CD4-positive, alpha-beta T cell treated with Interleukin-10 for 1 hour (primary cell): Measurements from ENCODE around the gene MYLK3.

Experiments used
- DNase-seq: peaks from one replicate; pipeline ENCODE4 v3.0.0-alpha.2; 2020

MYLK3 gene

DNA sequence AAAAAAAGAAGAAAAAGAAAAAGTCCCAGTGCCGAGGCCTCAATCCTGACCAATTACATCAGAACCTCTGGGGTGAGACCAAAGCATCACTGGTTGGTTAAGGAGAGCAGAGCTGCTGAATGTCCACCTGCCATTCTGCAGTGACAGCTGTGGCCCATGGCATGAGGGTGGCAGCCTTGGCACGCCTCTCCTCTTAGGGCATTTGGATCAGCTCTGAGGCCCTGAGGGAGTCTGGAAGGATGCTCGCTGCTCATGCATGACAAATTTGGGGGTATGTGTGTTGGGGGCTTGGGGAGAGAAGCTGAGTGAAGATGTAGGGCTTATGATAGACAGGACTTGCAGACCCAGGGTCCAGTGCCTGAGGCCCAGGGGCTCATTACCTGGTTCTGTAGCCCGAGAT, 26.3 kb downstream of the MYLK3 start:
- no peak for DNase-seq

DNA sequence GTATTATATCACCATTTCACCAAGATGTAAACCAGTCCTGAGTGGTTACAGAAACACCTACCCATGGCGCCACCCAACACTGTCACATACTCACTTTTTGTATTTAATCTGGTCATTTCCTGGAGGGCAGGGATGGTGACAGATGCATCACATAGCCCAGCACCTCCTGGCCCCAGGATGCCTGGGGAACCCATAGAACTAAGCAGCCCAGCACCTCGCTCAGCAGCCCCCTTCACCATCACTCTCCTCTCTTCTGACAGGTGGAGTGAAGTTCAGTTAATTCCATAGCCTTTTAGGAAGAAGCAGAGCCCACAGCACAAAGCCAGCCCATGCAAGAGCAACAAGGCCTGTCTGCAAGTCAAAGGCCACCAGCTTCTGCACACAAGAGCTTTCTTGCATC, 27.5 kb downstream of the MYLK3 start:
- DNase-seq, result no peak

DNA sequence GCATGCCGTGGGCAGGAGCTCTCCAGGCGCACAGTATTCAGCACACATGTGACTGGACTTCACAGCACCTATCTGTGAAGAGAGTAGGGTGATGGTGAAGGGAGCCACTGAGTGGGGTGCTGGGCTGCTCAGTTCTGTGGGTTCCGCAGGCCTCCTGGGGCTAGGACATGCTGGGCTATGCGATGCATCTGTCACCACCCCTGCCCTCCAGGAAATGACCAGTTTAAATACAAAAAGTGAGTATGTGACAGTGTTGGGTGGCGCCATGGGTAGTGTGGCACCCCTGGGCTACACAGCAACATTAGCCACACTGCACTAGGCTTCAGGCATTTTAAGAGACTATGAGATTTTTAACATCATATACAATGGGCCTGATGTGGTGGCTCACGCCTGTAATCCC, 28.6 kb downstream of the MYLK3 start:
- no peak for DNase-seq

DNA sequence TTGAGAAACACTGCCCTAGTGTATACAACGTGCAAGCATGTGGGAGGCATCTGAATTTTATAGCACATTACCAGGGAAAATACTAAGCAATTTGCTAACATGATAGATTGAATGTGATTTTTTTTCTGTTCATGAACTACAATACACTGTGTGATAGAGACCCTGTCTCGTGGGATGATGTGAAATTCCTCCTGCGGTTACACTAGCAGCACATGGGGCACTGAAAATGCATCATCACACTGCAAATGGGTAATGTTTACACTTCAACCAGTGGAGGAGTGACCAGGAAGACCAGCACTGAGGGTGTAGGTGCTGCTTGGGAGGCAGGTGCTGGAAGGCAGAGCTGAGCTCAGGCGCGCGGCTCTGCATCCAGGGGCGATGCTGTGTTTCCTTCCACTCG, 29.9 kb downstream of the MYLK3 start:
- no peak for DNase-seq

DNA sequence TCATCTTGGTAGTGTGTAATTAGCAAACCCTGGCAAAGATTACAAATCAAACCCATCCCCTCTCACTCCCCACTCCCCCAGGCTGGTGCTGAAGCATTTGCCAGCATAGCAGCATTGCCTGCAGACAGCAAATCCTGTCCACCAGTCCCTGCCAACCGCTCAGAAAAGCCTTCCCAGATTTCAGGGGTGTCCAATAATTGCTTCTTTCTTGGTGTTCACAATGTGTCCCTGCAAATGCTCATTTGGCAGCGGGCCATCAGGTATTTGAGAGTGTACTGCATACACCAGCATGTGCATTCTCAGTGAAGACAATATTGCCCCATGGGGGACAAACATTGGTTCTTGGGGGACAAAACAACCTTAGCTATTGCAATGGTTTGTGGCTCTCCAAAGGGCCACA, 30.5 kb downstream of the MYLK3 start:
- no peak for DNase-seq

DNA sequence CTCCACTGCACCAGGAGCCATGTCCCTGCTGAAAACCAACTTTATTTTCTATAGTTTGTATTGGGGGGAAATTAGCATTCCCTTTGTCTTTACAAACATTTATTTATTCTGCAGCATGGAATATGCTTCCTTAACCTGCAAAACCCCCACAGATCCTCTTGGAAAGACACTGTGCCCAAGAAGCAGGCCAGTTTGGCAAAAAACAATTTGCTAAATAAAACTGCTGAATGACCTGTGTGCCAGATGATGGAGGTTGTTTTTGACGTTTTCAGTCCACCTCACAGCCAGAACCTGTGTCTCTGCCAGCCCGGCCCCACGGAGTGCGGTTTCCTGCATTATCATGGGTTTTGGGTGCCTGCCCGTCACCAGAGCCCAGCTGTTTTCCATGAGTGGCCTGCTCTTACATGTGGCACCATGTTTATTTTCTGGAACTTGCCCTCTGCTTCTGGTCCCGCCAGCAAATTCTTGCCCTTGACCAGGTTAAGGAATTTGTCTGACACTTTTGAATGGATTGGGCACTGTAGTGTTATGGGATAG, 32.3 kb downstream of the MYLK3 start:
- no peak for DNase-seq

DNA sequence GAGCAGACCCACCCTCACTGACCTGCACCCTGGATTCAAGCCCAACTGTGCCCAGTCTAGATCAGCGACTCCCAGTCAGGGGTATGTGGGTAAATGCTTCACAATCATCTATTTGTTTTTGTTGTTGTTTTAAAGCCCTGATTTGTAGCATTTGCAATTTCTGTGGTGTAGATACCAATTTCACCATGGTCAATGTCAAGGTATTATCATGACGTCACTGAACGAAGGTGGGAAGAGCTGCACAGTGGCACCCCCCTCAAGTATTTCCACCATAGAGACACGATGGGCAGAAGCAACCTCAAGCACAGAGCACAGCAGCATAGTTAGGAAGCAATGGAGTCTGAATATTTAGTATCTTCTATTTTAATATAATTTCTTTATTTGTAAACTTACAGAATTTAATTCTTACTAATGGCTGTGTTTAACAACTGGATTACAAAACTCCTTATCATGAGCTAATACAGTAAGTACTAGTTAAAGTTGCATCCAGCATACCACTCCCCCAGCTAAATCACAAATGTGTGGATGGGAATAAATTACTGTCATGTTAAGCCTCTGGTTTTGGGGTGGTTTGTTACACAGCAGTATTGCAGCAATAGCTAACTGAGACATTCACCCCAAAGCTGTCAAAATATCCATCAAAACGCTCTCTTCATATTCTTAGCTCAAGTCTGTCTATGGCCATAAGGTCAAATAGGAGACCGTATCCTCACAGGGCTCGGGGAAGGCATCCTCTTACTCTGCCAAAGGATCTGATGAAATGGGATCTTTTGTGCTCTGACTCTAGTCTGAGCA, 33.1 kb downstream of the MYLK3 start:
- DNase-seq, result no peak

DNA sequence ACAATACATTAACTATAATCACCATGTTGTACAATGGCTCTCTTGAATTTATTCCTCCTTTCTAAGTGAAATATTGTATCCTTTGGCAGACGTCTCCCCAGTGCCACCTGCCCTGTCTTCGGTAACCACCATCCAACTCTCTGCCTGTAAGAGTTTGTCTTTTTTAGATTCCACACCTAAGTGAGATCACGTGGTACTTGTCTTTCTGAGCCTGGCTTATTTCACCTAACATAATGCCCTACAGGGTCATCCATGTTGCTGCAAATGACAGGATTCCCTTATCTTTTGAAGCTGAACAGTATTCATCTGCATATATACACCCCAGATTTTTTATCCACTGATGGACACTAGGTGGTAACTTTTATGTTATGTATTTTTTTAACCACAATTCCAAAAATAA, 34.5 kb downstream of the MYLK3 start:
- no peak for DNase-seq

DNA sequence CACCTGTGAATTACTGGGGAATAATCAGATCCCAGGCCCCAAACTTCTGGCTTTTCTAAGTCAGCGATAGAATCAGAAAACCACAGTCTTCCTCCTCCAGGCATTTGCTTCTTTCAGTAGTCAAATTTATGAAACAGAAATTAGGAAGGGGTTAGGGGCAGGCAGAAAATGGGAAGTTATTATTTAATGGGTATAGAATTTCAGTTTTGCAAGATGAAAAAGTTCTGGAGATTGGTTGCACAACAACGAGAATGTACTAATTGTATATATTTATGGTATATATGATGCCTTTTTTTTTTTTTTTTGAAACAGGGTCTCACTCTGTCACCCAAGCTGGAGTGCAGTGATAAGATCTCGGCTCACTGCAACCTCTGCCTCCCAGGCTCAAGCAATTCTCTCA, 35.2 kb downstream of the MYLK3 start:
- DNase-seq, result no peak

DNA sequence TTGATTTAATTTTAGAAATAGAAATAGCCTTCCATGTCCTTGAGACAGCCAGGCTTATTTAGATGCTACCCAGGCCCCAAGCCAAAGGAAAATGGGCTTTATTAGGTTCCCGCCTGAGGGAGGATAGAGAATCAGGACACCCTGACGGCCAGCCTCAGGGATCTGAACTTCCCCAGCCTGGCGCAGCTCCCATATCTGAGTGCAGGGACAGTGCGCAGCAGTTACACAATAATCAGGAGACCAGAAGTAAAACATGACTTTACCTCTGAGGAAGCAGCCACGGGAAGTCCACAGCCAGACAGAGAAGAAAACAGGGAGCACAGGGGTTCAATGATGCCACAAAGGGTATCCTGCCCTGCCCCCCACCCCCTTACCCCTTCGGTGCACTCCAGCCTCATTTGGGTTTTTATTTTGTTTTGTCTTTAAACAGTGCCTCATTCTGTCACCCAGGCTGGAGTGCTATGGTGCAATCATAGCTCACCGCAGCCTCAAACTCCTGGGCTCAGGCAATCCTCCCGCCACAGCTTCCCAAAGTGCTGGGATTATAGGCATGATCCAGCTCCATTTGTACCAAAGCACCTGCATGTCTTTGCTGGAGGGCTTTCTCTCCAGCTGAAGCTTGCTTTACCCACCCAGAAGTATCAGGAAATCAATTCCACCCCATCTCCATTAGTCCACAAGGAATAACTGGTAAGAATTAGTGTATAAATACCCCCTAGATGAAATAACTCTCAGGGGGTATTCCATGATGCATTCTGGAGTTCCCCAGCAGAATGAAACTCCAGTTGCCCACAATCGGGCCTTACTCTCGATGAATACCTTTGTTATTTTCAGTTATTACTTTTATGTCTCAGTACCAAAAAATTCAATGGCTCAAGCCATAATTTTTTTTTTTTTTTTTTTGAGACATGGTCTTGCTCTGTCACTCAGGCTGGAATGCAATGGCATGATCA, 36.8 kb downstream of the MYLK3 start:
- DNase-seq, result no peak

DNA sequence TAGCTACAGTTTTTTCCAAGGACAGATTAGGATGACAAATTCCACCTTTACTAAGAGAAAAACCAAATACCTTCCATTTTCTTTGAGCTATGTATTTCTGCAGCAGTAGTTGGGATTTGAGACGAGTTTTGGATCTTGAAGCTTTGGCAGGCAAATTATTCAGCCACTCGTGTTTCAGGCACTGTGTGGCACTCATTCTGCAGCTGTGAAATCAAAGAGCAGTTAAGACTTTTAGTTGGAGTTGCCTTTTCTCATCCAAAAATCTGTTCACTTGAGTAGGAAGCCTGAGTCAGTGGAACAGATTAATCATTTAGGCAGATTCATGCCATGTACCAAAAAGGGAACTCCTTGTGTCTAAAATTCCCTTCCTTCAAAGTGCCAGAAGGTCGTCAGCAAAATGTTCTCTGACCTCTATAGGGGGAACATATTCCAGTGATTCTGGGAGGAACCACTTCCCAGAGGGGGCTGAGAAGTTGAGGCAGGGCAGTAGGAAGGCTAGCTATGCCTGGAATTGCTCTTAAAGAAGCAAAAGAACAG, 38.6 kb downstream of the MYLK3 start:
- DNase-seq, result no peak

DNA sequence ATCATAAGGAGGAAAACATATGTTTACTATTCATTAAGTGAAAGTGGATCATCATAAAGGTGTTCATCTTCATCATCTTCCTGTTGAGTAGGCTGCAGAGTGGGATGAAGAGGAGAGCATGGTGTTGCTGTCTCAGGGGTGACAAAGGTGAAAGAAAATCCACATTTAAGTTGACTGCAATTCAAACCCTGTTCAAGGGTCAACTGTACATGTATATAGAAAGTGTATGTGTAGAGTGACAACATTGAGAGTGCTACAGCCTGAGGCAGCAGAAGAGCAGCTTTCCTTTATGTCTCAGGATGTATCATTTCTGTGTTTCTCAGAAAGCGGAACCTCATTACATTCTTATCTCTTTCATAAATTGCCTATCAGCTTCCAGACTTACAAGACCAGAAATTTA, 41.5 kb downstream of the MYLK3 start:
- no peak for DNase-seq

DNA sequence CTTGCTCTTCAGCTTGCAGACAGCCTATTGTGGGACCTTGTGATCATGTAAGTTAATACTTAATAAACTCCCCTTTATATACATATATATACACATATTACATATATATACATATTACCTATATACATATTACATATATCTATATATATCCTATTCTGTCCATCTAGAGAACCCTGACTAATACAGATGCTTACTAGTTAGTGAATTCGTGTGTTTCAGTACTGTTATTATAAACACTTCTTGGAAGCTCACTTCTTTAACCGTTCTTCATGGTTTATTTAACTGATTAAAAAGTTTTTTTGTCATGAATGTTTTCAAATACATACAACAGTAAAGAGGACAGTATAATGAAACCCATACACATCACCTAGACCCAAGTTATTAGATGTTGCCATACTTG, 46.1 kb downstream of the MYLK3 start:
- DNase-seq, result no peak

DNA sequence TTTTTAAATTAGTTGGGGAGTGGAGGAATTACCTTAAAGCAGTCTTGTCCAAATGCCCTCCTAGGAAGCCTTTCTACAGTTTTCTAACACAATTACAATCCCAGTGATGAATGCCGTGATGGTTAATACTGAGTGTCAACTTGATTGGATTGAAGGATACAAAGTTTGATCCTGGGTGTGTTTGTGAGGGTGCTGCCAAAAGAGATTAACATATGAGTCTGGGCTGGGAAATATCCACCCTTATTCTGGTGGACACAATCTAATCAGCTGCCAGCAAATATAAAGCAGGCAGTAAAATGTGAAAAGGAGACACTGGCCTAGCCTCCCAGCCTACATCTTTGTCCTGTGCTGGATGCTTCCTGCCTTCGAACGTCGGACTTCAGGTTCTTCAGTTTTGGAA, 46.5 kb downstream of the MYLK3 start:
- no peak for DNase-seq

DNA sequence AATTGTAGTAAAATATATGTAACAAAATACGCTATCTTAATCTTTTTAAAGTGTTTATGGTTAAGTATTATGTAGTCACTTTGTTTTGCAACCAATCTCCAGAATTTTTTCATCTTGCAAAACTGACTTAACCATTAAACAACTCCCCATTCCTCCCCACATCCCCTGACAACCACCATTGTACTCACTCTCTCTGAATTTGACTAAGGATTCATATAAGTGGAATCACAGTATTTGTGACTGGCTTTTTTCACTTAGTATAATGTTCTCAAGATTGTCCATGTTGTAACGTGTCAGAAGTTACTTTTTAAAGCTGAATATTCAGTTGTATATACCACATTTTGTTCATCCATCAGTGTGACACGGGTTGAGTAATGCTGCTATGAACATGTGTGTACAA, 48.1 kb downstream of the MYLK3 start:
- DNase-seq, result no peak

DNA sequence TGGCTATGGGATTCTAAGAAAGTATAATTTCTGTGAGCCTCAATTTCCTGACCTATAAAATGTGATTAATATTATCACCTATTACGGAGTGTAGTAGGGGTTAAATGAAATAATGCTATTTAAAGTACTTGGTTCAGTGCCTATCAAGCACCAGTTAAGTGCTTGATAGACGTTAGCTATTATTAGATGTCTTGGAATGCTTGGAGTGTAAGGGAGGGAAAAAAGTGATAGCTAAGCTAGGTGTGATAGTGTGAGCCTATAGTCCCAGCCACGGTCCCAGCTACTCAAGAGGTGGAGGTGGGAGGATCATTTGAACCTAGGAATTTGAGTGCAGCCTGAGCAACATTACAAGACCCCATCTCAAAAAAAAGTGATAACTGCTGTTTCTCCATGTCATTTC, 51.2 kb downstream of the MYLK3 start:
- no peak for DNase-seq

DNA sequence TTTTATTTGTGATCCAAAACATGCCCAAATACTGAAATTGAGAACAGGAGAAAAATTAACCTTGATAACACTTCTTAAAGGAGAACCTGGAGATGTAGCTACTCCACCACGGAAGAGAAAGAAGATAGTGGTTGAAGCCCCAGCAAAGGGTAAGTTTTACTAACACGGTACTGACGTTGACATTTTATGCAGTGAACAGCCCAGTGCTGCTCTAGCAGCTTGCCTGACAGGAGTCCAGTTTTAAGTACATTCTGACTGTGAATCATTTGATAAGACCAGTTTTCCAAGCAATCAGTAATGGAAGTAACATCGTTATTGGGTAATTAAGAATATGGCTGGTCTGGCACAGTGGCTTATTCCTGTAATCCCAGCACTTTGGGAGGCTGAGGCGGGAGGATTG, 52.2 kb downstream of the MYLK3 start:
- no peak for DNase-seq

DNA sequence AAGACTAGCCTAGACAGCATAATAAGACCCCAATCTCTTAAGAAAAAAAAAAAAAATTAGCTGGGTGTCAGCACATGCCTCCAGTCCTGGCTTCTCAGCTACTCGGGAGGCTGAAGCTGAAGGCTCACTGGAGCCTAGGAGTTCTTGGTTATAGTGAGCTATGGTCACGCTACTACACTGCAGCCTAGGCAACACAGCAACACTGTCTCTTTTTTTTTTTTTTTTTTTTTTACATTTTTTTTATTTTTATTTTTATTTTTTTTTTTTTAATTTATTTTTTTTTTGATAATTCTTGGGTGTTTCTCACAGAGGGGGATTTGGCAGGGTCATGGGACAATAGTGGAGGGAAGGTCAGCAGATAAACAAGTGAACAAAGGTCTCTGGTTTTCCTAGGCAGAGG, 54.5 kb downstream of the MYLK3 start:
- no peak for DNase-seq

DNA sequence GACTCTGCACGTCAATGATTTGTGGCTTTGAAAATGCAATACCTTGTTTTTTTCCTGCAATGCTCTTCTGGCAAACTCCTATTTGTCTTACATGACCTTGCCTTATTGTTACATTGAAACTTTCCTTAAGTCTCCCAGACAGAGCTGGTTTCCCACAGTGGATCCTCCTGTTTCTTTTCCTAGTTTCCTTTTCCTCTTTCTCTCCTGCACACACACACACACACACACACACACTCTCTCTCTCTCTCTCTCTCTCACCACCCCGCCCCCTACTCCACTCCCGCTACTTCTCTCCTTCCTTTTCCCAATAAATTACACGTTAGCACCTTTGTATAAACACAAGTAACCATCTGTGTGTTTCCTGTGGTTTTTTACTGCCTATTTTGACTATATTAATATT, 56.4 kb downstream of the MYLK3 start:
- DNase-seq, result no peak

DNA sequence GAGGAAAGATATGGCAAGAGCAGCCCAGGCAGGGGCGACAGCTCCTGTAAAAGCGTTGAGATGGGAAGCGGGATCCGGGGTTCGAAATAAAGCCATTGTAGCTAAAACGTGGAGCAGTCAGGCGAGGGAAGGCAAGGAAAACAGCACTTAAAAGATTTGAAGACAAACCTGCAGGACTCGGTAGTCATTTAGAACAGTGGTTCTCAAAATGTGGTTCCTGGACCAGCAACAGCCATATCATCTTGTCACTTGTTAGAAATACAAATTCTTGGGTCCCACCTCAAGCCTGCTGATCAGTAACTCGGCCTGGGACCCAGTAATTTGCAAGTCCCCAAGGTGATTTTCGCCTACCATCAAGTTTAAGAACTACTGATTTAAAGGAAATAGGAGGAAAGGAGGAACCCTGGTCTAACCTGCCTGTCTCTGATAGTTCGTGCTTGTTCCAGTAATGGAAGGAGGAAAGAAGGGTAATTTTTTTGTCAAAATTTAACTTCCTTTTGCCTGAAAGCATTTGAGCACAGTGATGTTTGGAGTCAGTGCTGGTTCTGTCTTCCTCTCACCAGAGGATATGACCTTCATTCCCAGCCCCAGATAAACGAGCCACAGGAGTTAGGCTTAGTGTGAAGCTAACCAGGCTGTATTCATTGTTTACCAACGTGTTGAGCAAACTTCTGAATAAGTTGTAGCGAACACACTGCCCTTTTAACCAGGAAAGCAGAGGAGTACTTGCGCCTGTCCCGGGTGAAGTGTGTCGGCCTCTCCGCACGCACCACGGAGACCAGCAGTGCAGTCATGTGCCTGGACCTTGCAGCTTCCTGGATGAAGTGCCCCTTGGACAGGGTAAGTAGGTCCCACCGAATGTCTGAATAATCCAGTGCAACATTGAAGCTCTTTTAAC, 57.6 kb downstream of the MYLK3 start:
- DNase-seq, result no peak

DNA sequence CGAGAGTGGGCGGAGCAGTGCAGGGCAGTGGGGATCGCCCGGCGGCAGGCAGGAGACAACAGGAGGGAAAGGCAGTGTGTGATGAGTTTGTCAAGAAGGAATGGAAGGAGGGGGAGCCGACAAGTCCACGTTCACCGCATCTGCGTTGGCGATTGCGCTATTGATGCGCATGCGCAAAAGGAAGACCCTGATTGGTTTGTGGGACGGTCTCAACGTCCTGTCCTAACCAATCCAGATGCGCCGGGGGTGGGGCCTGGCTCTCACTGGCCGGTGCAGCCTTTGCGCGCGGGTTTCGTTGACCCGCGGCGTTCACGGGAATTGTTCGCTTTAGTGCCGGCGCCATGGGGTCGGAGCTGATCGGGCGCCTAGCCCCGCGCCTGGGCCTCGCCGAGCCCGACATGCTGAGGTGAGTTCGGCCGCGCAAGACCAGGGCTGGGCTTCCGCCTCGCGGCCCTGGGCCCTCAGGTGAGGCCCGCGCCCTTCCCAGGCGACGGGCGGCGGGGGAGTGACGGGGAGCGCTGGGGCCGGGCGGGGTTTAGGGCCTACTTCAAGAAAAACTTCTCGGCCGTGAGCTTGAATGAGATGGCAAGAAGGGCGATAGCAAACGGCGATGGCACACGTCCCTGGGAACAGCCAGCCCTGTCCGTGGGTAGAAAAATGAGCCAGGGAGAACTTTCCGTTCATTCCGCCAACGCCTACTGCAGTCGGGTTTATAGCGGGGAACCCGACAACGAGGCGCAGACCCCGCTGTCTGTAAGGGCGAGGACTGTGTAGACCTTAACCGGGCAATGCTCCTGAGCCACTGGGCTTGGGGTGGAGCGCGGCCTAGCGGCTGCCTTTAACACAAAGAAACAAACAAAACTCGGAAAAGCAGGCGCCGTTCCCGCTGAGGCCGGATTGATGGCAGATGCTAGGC, 58.5 kb downstream of the MYLK3 start, which contains the start of gene ORC6:
Gene ORC6, plus strand, starts transcription at position 295 of the 916 bp plus-strand sequence. Its CDS starts 47 bp downstream, at position 342.
- DNase-seq, result peak; percentile 96
